Stimulated activated CD8-positive, alpha-beta memory T cell treated with anti-CD3 and anti-CD28 coated beads, Interleukin-12 subunit alpha, Interleukin-12 subunit beta, amount 100 ng/mL, for 1 hour (primary cell): ENCODE results near the gene FKBP1B.
"Not testable (repeated sequence)": the region's sequence is repeated elsewhere in the genome, so short reads cannot be mapped to it uniquely, and the experiment has no call there.

Experiments used
- DNase-seq: peaks from one replicate; pipeline ENCODE4 v3.0.0-alpha.2; 2020; ENCODE audit warnings: low read depth

FKBP1B gene

DNA sequence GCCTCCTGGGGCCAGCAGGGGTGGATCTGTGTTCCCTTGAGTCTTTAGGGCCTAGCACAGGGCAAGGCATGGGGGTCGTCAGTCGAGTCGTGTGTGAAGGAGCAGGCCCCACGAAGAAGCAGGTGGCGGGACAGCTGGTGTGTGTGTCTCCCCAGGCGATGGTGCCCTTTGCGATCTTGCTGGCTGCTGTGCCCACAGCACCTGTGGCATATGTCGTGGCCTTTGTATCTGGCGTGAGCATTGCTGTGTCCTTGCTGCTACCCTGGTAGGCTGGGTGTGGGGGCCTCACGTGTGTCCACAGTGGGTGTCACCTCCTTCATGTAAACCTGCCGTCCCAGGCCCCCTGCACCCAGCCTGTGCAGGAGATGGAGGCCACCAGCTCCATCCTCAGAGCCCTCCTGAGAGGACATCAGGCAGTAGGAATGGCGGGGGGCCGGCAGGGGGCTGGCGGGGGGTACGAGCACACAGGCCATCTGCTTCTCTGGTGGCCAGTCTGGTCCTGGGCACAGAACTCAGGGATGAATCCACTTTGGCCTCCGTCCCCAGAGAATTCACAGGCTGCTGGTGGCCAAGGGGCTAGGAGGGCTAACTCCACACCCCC is 26.5 kb upstream of the FKBP1B start:
- DNase-seq: no peak

DNA sequence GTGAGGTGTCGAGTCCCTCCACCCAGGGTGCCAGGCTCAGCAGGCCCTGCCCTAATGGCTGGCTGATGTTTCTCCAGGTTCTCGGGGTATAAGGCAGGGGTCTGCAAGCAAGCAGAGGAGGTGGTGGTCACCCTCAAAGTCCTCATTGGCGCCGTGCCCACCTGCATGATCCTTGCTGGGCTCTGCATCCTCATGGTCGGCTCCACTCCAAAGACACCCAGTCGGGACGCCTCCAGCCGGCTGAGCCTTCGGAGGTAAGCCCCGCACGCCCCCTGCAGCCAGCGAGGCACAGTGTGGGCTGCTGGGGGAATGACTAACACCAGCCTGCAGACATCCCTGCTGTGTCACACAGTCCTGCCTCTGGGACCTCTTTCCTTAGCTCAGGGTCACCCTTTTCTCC is 25.5 kb upstream of the FKBP1B start:
- DNase-seq: no peak

DNA sequence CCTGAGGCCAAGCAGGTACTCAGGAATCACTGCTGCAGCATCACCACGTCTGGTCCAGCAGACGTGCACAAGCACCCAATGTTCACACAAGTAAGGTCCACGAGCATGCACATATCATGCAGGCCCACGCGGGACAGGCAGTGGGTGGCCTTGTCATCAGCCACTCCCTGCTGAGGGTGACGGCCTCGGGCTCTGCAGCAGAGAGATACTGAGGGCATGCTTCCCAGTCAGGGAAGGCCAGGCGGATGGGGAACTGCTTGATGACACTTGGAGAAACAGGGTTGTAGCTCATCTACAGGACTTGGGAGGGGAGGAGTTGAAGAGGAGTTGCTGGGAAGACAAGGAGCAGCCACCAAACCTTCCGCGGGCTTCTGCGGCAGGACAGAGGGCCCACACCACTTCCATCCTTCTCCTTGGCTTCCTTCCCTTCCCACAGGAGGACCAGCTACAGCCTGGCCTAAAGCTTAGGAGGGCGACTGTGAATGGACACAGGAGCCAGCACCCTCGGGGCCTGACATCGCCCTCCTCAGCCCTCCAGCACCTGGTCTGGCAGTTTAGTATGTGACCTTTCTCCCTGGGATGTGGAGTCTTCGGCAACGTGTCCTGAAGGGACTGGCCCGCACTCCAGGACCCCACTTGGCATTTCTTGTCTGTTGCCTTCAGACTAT is 24.4 kb upstream of the FKBP1B start:
- DNase-seq: no peak

DNA sequence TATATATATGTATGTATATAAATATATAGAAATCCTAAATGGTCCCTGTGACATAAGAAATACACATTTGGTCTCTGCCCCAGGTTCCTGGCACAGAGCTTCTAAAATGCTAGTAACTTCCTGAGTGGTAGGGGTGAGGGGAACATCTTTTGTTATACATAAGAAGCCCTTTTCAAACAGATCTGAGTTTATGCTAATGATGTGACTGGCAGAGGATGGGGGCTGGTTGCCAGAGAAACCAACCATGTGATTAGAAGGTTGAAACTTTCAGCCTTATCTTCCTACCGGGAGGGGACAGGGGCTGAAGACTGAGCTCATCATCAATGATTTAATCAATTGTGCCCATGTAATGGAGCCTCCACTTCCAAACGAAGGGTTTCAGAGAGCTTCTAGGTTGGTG is 23.3 kb upstream of the FKBP1B start:
- DNase-seq: no peak

DNA sequence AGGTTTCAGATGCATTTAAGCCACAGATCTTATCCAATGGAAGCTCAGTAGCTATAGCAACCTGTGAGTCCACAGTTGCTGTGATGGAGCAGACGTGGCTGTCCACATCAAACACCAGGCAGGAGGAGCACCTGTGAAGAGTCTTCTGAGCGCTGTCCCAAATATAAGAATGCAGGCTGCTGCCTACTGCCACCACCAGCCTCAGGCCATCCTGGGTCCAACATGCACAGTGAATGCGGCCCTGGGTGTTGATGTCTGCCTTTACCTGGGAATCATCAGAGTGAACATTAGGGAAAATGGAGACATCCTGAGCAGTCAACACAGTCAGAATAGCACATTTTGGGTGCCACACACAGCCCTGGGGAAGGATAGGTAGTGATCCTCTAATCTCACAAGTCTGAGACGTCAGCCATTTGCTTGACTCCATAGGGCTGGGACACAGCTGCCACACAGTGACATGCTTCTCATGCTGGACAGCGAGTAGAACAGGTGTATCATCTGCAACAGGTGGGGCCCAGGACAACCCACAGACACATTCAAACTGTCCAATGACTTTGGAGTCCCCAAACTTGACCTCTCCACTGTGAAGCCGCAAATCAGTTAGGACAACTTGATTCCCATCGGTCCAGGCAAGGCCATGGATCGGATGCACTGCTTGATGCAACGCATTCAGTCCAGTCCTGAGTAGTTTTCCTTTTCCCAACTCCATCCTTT is 10.6 kb upstream of the FKBP1B start:
- no peak for DNase-seq

DNA sequence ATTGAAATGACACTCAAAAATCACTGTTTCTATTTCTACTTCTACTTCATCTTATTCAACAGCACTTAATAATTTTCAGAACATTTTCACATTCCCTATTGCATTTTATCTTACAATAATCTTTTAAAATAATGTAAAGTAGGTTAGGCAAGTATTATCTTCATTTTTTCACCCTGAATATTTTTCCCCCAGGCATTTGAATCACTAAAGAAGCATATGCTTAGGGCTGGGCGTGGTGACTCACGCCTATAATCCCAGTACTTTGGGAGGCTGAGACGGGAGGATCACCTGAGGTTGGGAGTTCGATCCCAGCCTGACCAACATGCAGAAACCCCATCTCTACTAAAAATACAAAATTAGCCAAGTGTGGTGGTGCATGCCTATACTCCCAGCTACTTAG is 9.0 kb upstream of the FKBP1B start:
- DNase-seq: no peak

DNA sequence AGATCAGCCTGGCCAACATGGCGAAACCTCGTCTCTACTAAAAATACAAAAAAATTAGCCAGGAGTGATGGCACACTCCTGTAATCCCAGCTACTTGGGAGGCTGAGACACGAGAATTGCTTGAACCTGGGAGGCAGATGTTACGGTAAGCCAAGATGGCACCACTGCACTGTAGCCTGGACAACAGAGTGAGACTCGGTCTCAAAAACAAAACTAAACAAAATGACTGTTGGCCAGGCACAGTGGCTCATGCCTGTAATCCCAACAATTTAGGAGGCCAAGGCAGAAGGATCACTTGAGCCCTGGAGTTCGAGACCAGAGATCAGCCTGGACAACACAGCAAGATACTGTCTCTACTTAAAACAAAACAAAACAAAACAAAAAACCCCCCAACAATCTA is 6.4 kb upstream of the FKBP1B start:
- DNase-seq: not testable (repeated sequence)

DNA sequence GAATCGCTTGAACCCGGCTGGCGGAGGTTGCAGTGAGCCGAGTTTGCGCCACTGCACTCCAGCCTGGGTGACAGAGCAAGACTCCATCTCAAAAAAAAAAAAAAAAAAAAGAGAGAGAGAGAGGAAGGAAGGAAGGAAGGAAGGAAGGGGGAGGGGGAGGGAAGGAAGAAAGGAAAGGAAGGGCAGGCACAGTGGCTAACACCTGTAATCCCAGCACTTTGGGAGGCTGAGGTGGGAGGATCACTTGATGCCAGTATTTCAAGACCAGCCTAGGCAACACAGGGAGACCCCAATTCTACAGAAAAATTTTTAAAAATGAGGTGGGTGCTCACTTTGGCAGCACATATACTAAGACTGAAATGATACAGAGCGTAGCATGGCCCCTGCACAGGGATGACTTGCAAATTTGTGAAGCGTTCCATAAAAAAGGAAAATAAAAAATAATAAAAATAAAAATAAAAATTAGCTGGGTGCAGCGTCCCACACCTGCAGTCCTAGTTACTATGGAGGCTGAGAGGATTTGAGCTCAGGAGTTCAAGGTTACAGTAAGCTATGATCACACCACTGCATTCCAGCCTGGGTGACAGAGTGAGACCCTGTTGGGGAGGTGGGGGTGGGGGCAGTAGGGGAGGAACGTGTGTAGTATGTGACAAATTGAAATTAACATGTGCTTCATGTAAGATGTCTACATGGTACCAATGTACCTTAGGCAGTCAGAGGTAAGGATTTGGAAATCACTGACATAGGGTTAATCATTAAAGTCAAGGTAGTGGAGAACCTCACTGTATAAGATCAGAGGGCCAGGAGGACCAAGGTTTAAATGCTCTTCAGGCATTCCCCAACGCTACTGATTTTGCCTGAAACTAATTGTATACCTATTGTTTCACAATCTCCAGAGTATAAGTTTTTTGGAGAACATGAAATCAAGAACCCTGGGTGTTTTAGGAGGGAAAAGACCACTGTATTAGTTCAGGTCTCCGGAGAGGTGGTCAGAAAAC is 3.7 kb upstream of the FKBP1B start:
- no peak for DNase-seq

DNA sequence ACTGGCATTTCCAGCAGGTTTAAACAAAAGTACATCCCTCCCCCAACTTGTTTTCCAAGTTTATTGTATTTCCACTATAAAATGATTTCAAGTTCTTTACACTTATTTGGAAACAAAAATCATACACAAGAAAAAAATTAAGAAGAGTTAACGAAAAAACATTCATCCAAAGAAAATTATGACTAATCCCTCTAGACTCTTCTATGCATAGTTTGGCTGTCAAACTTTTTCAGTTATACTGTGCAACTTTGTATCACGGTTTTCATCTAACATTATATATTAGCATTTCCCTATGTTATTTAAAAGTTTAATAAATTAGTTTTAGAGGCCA is 3.0 kb upstream of the FKBP1B start:
- no peak for DNase-seq

DNA sequence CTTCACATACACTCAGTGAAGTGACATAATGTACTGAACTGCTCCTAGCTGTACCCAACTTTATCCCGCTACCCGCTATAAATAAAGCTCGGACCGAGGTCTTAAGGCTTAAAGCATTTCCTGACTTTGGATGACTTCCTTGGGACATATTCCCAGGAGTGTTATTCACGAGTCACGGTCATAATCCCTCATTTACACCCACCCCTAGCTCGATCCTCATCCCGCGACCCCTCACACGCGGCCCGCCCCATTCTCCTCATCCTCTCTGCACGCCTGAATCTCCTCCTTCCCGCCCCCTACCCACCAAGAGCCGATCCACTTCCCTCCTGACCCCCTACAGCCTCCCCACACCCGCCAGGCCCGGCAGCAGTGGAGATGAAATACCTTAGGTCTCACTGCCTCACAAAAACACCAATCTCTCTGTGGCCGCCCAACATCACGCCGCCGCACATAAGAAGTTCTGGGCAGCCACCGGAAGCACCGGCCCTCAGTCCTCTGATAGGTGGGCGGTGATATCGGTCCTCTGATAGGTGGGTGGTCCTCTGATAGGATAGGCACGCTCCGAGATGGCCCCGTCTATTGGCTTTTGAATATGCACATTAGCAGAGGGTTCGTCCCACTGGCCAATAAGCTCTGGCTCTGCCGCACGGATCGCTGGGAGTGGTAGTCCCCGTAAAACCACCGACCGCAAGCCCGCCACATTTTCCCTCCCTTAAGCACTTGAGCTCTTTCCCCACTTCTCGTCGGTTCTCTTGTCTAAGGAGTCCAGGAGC is 2.4 kb upstream of the FKBP1B start, which contains the start of gene WDCP:
WDCP (minus strand) TSS at position 462 of the 773 bp plus-strand sequence. CDS start 7,897 bp downstream, outside the sequence.
- peak; percentile 91 for DNase-seq

DNA sequence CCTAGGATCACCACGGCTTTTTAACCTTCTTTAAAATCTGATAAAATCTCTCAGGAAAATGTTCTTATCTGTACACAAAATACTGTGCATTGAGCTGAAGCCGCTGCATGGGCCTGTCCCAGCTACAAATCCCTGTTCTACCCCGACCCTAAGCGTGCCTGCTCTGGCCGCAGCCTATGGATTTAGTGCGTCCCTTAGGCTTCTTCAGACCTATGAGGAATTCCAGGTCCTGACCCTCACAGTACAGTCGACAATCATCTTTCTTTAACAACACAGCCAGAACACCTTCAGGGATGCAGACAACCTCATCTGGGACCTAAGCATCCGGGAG is 1.9 kb upstream of the FKBP1B start:
- no peak for DNase-seq

DNA sequence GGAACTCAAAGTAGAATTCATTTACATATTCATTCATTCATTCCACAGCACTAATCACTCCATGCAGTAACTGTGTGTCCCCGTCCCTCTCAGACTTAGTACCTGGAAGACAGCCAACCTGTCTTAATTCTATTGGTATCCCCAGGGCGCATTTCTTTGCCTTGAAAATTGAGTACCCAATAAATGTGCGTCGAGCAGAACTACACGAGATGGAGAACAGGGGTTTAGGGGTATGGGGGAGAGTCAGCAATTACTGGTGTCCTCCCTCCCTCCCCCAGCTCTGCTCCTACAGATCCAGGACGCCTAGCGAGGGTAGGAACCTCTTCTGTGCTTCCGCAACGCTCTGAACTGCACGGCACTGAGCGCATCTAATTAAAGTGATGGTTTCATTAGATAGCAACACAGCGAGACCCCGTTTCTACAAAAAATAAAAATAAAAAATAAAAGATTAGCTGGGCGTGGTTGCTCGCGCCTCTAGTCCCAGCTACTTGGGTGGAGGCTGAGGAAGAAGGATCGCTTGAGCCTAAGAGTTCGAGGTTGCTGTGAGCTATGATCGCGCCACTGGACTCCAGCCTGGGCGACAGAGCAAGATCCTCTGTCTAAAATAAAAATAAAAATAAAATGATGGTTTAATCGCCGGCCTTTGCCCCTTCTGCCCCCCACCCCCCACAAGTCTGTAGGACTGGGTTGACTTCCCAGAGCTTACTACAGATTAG is 614 bp upstream of the FKBP1B start:
- no peak for DNase-seq

DNA sequence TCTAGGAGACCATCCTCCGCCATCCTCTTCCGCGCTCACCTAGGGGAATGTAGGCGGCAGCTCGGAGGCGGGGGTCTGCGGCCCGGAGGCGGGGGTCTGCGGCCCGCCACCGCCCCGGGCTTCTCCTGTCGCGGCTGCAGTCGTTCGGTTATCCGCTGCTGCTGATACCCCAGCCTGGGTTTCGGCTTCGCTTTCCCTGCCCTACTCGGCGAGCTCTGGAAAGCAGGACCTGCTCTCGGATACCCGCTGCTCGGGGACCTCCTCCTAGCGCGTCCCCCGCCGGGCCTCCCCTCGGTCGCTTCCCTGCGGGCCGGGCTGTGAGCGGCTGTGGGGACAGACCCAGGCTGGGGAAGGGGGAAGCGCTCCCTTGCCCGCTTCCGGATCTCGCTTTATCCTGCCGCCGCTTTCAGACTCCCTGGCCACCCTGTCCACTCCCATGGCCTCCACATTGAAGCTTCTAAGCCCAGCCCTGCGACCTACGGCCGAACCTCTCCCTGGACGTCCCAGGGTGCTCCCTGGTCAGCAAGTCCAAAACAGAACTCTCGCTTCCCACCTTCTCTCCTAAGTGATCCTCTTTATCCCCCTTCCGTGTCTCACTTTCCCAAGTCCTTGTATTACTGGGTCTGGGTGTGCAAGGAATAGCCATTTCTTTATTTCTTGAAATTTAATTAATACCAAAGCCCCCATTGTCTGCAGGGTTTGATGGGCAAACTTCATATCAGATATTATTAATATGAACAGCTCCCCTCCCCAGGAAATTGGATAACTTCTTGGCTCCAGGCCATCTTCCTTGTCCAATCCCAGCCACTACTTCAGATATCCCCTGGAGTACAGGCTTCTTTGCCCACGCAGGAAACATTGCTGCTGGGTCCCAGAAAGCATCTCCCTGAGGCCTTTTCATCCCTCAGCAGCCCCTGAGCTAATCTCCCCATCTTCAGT is 769 bp downstream of the FKBP1B start:
- no peak for DNase-seq

DNA sequence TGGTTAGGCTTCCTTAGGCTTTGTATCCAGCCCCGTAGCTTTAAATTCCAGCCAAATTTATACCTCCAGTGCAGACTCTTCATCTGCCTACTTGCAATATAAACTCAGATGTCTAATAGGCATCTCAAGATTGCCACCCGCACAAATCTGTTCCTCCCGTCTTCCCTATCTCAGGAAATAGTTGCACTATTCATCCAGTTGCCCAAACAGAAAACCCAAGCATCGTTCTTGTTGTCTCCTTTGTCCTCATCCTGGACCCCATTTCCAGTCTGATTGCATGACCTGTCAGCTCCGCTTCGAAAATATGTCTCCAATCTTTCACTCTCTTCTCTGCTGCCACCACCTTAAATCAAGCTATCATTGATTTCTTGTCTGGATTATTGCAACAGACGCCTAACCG is 2.3 kb downstream of the FKBP1B start:
- DNase-seq: no peak

DNA sequence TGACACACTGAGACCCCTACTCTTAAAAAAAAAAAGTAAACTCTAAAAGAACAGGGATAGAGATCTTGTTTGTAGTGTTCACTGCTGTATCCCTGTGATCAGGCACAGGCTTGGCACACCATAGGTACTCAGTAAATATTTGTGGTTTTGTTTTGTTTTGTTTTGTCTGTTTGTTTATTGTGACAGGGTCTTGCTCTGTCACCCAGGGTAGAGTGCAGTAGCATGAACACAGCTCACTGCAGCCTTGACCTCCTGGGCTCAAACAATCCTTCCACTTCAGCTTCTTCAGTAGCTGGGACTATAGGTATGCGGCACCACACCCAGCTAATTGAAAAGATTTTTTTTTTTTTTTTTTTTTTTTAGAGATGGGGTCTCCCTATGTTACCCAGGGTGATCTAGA is 3.4 kb downstream of the FKBP1B start:
- DNase-seq: no peak

DNA sequence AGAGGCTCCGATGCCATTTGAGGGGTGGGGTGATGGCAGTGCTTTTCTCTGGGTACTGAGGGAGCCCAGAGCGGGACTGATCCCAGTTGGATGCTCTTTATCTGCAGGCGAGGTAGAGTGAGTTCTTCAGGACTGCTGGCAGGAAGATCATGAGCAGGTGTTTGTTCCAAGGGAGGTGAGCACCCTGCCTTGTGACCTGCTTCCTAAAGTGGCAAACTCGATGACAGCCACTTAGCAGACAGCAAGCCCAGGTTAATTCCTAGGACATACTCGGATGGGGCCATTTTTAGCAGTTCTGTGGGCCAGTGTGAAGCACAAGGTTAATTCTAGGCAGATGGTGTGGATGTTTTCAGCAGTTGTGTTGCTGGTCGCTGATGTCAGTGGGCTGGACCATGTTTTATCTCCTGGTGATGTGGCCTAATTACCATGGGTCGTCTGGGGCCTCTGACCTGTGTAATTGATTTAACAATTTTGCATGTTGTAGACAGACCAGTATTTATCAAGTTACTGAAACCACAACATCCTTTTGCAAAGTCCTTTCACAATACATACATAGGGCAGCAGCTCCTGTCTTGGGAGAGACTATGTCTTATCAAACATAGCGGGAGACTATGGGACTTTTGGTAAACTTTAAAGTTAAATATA is 4.9 kb downstream of the FKBP1B start:
- DNase-seq: no peak

DNA sequence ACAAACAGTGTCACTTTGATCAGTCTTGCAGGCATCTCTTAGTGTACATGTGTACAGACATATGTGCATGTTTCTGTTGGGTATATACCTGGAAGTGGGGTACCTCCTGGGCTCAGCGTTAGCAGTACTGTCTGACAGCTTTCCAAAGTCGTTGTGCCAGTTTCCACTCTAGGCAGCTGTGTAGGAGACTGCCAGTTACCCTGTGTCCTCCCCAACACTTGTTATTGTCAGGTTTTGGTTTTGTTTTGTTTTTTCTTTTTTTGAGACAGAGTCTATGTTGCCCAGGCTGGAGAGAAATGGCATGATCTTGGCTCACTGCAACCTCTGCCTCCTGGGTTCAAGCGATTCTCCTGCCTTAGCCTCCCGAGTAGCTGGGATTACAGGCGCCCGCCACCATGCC is 6.2 kb downstream of the FKBP1B start:
- DNase-seq: no peak

DNA sequence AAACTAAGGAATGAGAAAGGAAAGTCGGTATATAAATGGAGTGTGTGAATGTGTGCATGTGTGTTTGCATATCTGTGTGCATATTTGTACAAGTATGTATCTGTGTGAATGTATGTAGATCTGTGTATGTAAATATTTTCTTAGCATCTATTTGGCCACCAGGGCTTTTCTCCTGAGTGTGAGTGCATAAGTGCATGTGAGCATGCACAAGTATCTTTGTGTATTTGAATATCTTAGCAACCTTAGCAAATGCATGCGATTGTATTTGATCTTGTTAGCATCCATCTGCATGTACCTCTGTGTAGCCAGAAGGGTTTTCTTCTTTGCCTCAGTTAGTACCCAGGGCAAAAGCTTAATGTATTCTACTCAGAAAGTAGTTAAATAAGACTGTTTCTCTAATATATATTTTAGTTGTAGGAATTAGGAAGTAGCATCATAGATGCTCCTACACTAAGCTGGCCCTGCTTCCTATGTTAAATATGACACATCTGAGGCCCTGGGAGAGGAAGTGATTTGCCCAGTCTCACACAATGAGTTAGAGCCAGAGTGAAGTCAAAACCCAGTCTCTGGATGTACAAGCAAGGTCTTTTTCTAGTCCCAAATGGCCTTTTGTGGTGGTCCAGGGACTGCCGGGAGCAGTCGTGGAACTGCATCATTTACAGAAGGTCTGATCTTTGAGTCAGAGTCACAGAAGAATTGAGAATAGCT is 9.2 kb downstream of the FKBP1B start:
- no peak for DNase-seq

DNA sequence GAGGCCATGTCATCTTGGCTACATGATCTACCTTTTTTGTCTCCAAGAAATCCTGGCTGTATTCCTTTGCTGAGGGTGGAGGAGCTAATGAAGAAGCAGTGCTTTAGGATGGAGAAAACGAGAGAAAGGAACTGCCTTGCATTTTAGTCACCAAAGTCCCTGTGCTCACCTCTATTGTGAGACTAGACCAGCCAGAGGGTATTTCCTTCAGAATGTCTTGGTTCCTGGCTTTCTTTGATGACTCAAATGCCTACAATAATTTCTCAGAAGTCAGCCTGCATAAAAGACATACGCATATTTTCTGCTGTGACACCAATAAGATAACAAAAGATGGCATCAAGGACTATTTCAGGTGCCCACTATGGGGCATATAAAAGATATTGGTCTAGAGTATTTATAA is 15.8 kb downstream of the FKBP1B start:
- no peak for DNase-seq
